ENCODE data around the gene TENM4.

TENM4 gene

GRCh38 chr11:78954261-78954660 lies 486.6 kb downstream of the TENM4 start:
- DNase-seq: no peak

- DNase-seq: no peak
Measured at GRCh38 chr11:78952890-78953289, 487.9 kb downstream of the TENM4 start.

- DNase-seq: no peak
Measured at GRCh38 chr11:78952175-78952574, 488.7 kb downstream of the TENM4 start.

GRCh38 chr11:78949976-78950690 lies 490.7 kb downstream of the TENM4 start:
- DNase-seq: no peak

GRCh38 chr11:78946945-78947902 lies 493.6 kb downstream of the TENM4 start:
- DNase-seq: peak; percentile 45

- DNase-seq: no peak
Measured at GRCh38 chr11:78943841-78944240, 497.0 kb downstream of the TENM4 start.

- no peak for DNase-seq
Measured at GRCh38 chr11:78943154-78943553, 497.7 kb downstream of the TENM4 start.

- no peak for DNase-seq
Measured at GRCh38 chr11:78941226-78941851, 499.5 kb downstream of the TENM4 start.

- DNase-seq: no peak
Measured at GRCh38 chr11:78940500-78941225, 500.2 kb downstream of the TENM4 start.

GRCh38 chr11:78938971-78939370 lies 501.9 kb downstream of the TENM4 start:
- no peak for DNase-seq

GRCh38 chr11:78938036-78938435 lies 502.8 kb downstream of the TENM4 start:
- no peak for DNase-seq

- no peak for DNase-seq
Measured at GRCh38 chr11:78935398-78936068, 505.3 kb downstream of the TENM4 start.

GRCh38 chr11:78933350-78933749 lies 507.5 kb downstream of the TENM4 start:
- no peak for DNase-seq

GRCh38 chr11:78932757-78933156 lies 508.1 kb downstream of the TENM4 start:
- DNase-seq: no peak

GRCh38 chr11:78931891-78932290 lies 508.9 kb downstream of the TENM4 start:
- DNase-seq: no peak

GRCh38 chr11:78930810-78931523 lies 509.9 kb downstream of the TENM4 start:
- no peak for DNase-seq

GRCh38 chr11:78929906-78930220 lies 511.0 kb downstream of the TENM4 start:
- DNase-seq: no peak

- DNase-seq: no peak
Measured at GRCh38 chr11:78929207-78929905, 511.5 kb downstream of the TENM4 start.

- DNase-seq: no peak
Measured at GRCh38 chr11:78927511-78927910, 513.3 kb downstream of the TENM4 start.

GRCh38 chr11:78926633-78927338 lies 514.0 kb downstream of the TENM4 start:
- peak; percentile 37 for DNase-seq

Data from fibroblast of skin of right biceps (primary cell).